ENCODE results near the gene PPFIBP1. TPM values are rescaled to one million over a fixed set of nuclear protein-coding genes. Genes with fewer than 3 reads are reported as not detected.

The PPFIBP1 gene
- total RNA-seq, 2 donors from 2014 or later = 98.5 to 213 TPM

- Histone ChIP-seq H3K27me3 (ENCODE audit: control insufficient read depth, insufficient read depth, low read length, poor library complexity, severe bottlenecking) (no peaks in the 10 kb centered on the region), H3K9ac (ENCODE audit: extremely low read depth, low read length, poor library complexity, severe bottlenecking) (no peak overlapping the region), H3K27ac (ENCODE audit: low read depth, low read length) (no peak overlapping the region), H3K4me1 (ENCODE audit: control insufficient read depth, insufficient read depth, low read length) (no peaks in the 10 kb centered on the region), H3K9me3 (ENCODE audit: control insufficient read depth, low read length) (no peaks in the 10 kb centered on the region), H3K36me3 (ENCODE audit: control insufficient read depth, insufficient read depth, low read length) (peaks cover 21% of the 10 kb centered on the region), H3K4me3 (ENCODE audit: low read length) (no peak overlapping the region)
- Mint-ChIP-seq H3K36me3 (ENCODE audit: low read depth) (peaks cover 24% of the 10 kb centered on the region), H3K4me1 (peaks cover 37% of the 10 kb centered on the region), H3K27me3 (ENCODE audit: insufficient read depth) (no peaks in the 10 kb centered on the region), H3K9me3 (no peaks in the 10 kb centered on the region), H3K4me3 (no peak overlapping the region), H3K27ac (no peak overlapping the region)
- 93 to 94% methylated on average over 6 of the region's 6 CpGs for WGBS, 2 experiments (ENCODE audit: insufficient coverage in 1 of 2, insufficient read length in 1 of 2)
- peak; percentile 31 for DNase-seq
- TF ChIP-seq CTCF (conservative IDR thresholded peaks at IDR 0.05) = no peak
Measured at GRCh38 chr12:27534060-27534764, 10.2 kb downstream of the PPFIBP1 start.

GRCh38 chr12:27534765-27535161, 10.8 kb downstream of the PPFIBP1 start:
- Histone ChIP-seq H3K9ac (ENCODE audit: extremely low read depth, low read length, poor library complexity, severe bottlenecking) (no peak overlapping the region), H3K9me3 (ENCODE audit: control insufficient read depth, low read length) (no peaks in the 10 kb centered on the region), H3K4me1 (ENCODE audit: control insufficient read depth, insufficient read depth, low read length) (no peaks in the 10 kb centered on the region), H3K36me3 (ENCODE audit: control insufficient read depth, insufficient read depth, low read length) (peaks cover 21% of the 10 kb centered on the region), H3K27me3 (ENCODE audit: control insufficient read depth, insufficient read depth, low read length, poor library complexity, severe bottlenecking) (no peaks in the 10 kb centered on the region), H3K27ac (ENCODE audit: low read depth, low read length) (no peak overlapping the region), H3K4me3 (ENCODE audit: low read length) (no peak overlapping the region)
- Mint-ChIP-seq H3K4me3 (no peak overlapping the region), H3K9me3 (no peaks in the 10 kb centered on the region), H3K27ac (no peak overlapping the region), H3K4me1 (peaks cover 39% of the 10 kb centered on the region), H3K27me3 (ENCODE audit: insufficient read depth) (no peaks in the 10 kb centered on the region), H3K36me3 (ENCODE audit: low read depth) (peaks cover 24% of the 10 kb centered on the region)
- DNase-seq = no peak
- 92% methylated on average over 1 of the region's 1 CpG; no CpG with 5 or more reads in 1 of the 2 experiments for WGBS, 2 experiments (ENCODE audit: insufficient coverage in 1 of 2, insufficient read length in 1 of 2)
- no peak for TF ChIP-seq CTCF (conservative IDR thresholded peaks at IDR 0.05)

GRCh38 chr12:27535318-27535717, 11.3 kb downstream of the PPFIBP1 start:
- TF ChIP-seq CTCF (conservative IDR thresholded peaks at IDR 0.05) = no peak
- no peaks in the 10 kb centered on the region for H3K9me3 ChIP-seq (ENCODE audit: control insufficient read depth, low read length)
- no peaks in the 10 kb centered on the region for H3K4me1 ChIP-seq (ENCODE audit: control insufficient read depth, insufficient read depth, low read length)
- peaks cover 21% of the 10 kb centered on the region for H3K36me3 ChIP-seq (ENCODE audit: control insufficient read depth, insufficient read depth, low read length)
- H3K27me3 ChIP-seq (ENCODE audit: control insufficient read depth, insufficient read depth, low read length, poor library complexity, severe bottlenecking) = no peaks in the 10 kb centered on the region
- Mint-ChIP-seq H3K4me3 (no peak overlapping the region), H3K27ac (no peak overlapping the region), H3K27me3 (ENCODE audit: insufficient read depth) (no peaks in the 10 kb centered on the region), H3K4me1 (peaks cover 33% of the 10 kb centered on the region), H3K36me3 (ENCODE audit: low read depth) (peaks cover 24% of the 10 kb centered on the region), H3K9me3 (no peaks in the 10 kb centered on the region)
- DNase-seq = no peak
- H3K4me3 ChIP-seq (ENCODE audit: low read length) = no peak overlapping the region
- WGBS, 2 experiments (ENCODE audit: insufficient coverage in 1 of 2, insufficient read length in 1 of 2) = 93 to 97% methylated on average over 4 to 6 of the region's 6 CpGs
- no peak overlapping the region for H3K9ac ChIP-seq (ENCODE audit: extremely low read depth, low read length, poor library complexity, severe bottlenecking)
- no peak overlapping the region for H3K27ac ChIP-seq (ENCODE audit: low read depth, low read length)
